ENCODE results near the gene EDN3.

Gene EDN3

DNA sequence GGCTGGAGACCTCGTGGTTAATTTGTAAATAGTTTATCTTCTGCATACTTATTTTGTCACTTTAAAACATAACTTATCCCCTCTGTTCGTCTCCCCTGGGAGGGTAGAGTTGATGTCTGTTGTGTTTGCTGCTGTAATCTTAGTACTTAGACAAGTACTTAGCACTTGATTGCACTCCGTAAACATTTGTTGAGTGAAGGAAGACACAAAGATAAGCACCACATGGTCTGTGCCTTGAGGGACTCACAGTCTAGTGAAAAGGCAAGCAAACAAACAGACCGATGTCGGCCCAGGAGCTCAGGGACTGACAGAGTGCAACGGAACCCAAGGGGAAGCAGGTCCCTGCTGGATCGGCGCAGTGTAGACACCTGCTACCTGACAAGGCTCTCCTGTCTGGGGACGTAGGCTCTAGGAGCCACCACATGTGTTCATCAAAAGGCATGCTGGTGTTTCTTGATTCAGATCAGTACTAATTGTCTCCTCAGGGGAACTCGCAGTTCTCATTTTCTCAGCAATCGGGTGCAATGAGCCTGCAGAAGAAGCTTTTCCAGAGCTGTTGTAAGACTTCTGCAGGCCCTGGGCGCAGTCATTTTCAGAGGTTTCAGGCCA is 31.4 kb downstream of the EDN3 start:
- TF ChIP-seq SIN3A (IDR thresholded peaks at IDR 0.05; ENCODE audit: borderline replicate concordance, insufficient read depth, low read length): no peak
- no peak for TF ChIP-seq FOXP2 (optimal IDR thresholded peaks at IDR 0.05; ENCODE audit: borderline replicate concordance, extremely low read depth, extremely low read length, insufficient read depth)
- no peak for TF ChIP-seq TAF1 (IDR thresholded peaks at IDR 0.05; ENCODE audit: borderline replicate concordance, insufficient read depth, low read length)
- no peak for TF ChIP-seq REST (IDR thresholded peaks at IDR 0.05; ENCODE audit: insufficient read depth in 1 of 2, low read depth in 2 of 2, low read length in 2 of 2)
- no peak for TF ChIP-seq POLR2AphosphoS5 (IDR thresholded peaks at IDR 0.05; ENCODE audit: low read depth, low read length)

GRCh38 chr20:59333260-59333845 is 32.9 kb downstream of the EDN3 start:
- no peak for TF ChIP-seq REST (IDR thresholded peaks at IDR 0.05; ENCODE audit: insufficient read depth in 1 of 2, low read depth in 2 of 2, low read length in 2 of 2)
- no peak for TF ChIP-seq POLR2AphosphoS5 (IDR thresholded peaks at IDR 0.05; ENCODE audit: low read depth, low read length)
- no peak for TF ChIP-seq TAF1 (IDR thresholded peaks at IDR 0.05; ENCODE audit: borderline replicate concordance, insufficient read depth, low read length)
- no peak for TF ChIP-seq SIN3A (IDR thresholded peaks at IDR 0.05; ENCODE audit: borderline replicate concordance, insufficient read depth, low read length)
- no peak for TF ChIP-seq FOXP2 (optimal IDR thresholded peaks at IDR 0.05; ENCODE audit: borderline replicate concordance, extremely low read depth, extremely low read length, insufficient read depth)

DNA sequence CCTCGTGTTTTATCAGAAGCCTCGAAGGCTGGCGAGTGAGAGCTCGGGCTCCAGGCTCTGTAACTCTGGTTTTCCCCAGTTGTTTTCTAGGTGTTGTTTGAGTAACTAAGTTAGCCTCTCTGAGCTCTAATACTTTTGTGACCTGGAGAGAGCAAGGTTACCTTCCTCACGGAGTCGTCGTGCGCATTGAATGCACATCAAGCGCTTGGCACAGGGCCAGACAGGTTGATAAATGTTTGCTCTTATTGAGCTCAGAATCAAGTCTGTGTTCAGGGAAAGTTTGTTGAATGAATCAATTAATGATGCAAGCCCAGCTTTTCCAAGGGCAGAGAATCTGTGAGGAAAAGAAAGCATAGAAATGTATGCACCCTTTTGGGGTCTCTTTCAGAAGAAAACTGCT is 33.5 kb downstream of the EDN3 start:
- no peak for TF ChIP-seq REST (IDR thresholded peaks at IDR 0.05; ENCODE audit: insufficient read depth in 1 of 2, low read depth in 2 of 2, low read length in 2 of 2)
- TF ChIP-seq POLR2AphosphoS5 (IDR thresholded peaks at IDR 0.05; ENCODE audit: low read depth, low read length): no peak
- TF ChIP-seq SIN3A (IDR thresholded peaks at IDR 0.05; ENCODE audit: borderline replicate concordance, insufficient read depth, low read length): no peak
- TF ChIP-seq FOXP2 (optimal IDR thresholded peaks at IDR 0.05; ENCODE audit: borderline replicate concordance, extremely low read depth, extremely low read length, insufficient read depth): no peak
- no peak for TF ChIP-seq TAF1 (IDR thresholded peaks at IDR 0.05; ENCODE audit: borderline replicate concordance, insufficient read depth, low read length)

DNA sequence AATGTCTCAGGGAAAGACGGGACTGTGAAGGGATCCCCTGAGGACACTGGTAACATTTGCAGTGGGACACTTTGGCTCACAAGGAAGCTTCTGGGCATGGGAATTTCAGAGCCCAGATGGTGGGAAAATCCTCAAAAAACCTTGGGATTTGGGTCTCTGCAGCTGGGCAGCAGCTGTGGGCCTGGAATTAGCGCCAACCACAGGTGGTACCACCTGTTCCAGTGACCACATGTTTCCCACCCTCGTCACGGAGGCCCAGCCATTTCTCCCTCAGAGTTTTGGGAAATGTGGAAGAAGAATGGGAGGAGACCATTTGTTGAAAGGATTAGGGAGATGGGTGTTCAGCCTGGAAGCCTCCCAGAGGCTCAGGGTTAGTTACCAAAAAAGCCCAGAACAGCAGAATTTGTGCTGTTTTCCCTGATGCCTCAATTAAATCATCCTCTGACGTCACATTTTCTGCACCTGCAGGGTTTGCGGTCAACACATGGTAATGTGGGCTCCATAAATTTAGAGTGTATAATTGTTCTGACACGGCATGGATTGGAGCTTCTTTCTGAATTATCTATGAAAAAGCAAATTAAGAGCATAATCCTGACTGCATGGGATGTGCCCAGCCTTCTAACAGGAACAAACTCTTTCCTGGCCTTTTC is 34.4 kb downstream of the EDN3 start:
- TF ChIP-seq POLR2AphosphoS5 (IDR thresholded peaks at IDR 0.05; ENCODE audit: low read depth, low read length) (no peak), REST (IDR thresholded peaks at IDR 0.05; ENCODE audit: insufficient read depth in 1 of 2, low read depth in 2 of 2, low read length in 2 of 2) (no peak), TAF1 (IDR thresholded peaks at IDR 0.05; ENCODE audit: borderline replicate concordance, insufficient read depth, low read length) (no peak), SIN3A (IDR thresholded peaks at IDR 0.05; ENCODE audit: borderline replicate concordance, insufficient read depth, low read length) (no peak), FOXP2 (optimal IDR thresholded peaks at IDR 0.05; ENCODE audit: borderline replicate concordance, extremely low read depth, extremely low read length, insufficient read depth) (no peak)
